HG02642 (cell line): ENCODE results near the gene WDFY3.

ENCODE experiments used
- ATAC-seq: cut with Tn5 transposase; IDR thresholded peaks from one replicate; pipeline ENCODE4 v1.9.1; 2021; ENCODE audit warnings: mild to moderate bottlenecking; ENCODE audit not compliant: unreplicated experiment, poor library complexity

The WDFY3 gene

DNA sequence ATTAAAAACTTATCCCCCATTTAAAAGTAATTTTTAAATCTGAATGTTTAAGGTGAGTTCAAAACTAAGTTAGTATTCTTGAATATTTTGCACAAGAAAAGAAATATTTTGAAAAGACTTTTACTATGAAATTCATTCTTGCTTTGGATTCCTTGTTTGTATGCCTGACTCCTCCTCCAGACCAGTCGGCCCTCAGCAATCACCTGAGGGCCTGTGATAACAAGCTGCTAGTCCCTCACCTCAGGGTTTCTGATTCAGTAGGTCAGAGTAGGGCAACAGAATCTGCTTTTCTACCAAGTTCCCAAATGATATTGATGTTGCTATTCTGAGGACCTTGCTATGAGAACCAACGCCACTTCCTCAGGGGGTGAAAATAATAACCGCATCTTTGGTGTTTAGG, 228.8 kb downstream of the WDFY3 start:
- no peak for ATAC-seq

- ATAC-seq: no peak
Measured at GRCh38 chr4:84734037-84734436, 232.5 kb downstream of the WDFY3 start.

GRCh38 chr4:84733343-84734033, 233.0 kb downstream of the WDFY3 start:
- no peak for ATAC-seq

DNA sequence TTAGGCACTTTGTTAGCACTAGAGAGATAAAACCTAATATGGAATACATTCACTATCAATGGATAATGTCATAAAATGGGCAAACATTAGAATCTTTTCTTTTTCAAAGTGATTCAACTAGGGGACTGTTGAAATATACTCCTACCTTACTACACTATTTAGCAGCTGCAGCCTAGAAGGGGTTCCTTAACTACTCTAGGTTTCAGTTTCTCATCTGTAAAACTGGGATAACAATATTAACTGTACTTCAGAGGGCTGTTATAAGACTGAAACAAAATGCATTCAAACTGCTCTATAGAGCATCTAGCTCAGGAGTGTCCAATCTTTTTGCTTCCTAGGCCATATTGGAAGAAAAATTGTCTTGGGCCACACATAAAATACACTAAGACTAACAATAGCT, 236.1 kb downstream of the WDFY3 start:
- ATAC-seq: no peak

- no peak for ATAC-seq
Measured at GRCh38 chr4:84727491-84727890, 239.0 kb downstream of the WDFY3 start.

DNA sequence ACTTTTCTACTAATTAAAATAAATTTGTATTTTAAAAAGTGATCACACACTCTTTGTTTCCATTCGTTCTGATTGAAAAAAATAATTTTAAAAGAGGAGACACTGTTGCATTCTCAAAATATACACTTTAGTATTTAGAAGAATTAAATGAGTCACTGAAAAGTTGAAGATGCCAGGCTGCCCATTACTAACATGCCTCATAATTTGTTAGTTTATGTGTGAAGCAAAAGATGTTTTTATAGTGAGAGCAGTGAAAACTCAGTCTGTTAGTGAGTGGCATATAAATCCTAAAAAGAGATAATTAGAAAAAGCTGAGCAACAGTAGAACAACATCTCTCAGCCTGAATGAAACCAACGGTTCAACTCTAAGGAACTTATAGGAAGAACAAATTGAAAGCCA, 240.1 kb downstream of the WDFY3 start:
- ATAC-seq: no peak

DNA sequence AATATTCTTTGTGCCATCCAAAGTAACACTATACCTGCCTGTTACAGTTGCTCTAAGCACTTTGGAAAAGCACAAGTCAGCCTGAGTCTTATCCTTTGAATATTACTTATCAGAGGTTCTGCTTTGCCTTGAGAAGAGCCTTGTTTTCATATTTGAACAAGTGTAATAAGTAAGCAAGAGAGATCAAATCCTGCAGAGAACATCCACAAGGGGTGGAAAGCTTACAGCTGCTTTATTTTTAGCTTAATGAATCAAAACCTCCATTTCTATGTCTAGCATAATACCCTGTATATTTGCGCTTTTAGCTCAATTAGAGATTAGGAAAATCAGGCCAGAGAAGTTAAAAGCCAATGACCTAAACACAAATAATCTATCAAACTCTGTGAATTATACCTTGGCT, 243.8 kb downstream of the WDFY3 start:
- ATAC-seq: no peak

DNA sequence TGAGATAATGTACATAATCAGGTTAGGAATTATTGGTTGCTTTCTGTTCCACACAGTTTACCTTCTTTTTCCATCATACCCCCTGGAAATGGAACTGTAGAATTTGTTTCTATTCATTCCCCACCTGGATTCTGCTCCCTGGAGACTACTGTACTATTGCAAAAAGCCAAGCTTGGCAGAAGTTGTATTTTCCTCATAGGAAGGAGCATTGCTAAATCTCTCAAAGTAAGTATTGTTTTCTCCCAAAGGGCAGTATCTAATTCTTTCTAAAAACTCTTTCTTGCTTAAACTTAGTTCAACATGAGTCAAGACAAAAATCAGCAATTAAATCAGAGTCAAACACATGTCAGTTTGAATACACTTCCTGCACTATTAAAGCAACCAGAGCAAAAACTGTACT, 247.4 kb downstream of the WDFY3 start:
- ATAC-seq: no peak

- ATAC-seq: no peak
Measured at GRCh38 chr4:84718699-84719098, 247.8 kb downstream of the WDFY3 start.

DNA sequence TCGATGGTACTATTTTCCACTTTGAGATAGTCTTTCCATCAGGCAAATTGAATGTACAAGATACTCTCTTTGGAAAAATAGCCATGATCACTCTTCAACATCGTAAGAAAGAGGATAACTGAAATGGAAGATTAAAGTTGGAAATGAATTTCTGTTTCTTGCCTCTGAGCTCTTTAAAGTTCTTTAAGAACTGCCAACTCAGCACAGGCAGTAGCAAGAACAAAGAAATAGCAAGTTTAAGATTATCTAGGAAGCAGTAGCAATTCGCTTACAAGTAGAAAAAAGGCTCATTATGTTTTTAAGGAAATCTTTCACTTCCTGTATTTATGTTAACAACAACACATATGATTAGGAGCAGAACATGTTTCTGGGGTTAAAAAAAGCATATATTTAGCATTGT, 255.9 kb downstream of the WDFY3 start:
- ATAC-seq: no peak

- no peak for ATAC-seq
Measured at GRCh38 chr4:84708406-84709135, 257.9 kb downstream of the WDFY3 start.

DNA sequence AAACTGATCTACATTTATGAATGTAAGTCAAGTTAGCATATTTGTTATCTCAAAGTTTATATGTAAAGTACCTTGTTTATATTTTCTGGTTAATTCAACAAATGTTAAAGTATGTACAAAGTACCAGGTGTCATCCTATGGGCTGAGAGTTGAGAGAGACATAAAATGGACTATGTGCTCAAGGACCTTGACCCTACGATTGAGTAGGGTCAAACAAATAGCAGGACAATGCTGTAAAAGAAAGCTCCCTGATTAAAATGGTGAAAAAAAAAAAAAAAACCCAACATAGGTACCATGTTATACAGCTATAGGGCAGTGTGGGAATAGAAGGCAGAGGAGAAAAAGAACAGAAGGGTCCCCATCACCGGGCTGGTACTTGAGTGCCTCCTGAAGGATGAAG, 260.2 kb downstream of the WDFY3 start:
- ATAC-seq: no peak

DNA sequence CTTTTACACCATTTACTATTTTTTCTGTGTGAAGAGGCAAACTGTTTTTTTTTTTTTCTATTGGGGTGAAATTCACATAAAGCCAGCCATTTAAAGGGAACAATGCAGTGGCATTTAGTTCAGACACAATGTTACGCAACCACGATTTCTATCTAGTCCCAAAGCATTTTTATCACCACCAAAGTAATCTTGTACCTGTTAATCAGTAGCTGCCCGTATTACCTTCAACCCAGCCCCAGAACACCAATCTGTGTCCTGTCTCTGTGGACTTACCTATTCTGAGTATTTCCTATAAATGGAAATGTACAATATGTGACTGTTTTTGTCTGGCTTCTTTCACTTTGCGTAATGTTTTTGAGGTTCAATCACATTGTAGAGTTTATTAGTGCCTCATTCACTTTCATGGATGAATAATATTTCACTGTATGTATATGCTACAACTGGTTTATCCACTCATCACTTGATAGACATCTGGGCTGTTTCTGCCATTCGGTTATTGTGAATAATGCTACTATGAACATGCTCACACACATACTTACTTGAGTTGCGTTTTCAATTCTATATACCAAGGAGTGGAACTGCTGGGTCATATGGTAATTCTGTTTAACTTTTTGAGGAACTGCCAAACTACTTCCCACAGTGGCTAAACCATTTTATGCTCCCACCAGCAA, 267.4 kb downstream of the WDFY3 start:
- ATAC-seq: no peak

GRCh38 chr4:84697615-84698201, 268.8 kb downstream of the WDFY3 start:
- no peak for ATAC-seq

DNA sequence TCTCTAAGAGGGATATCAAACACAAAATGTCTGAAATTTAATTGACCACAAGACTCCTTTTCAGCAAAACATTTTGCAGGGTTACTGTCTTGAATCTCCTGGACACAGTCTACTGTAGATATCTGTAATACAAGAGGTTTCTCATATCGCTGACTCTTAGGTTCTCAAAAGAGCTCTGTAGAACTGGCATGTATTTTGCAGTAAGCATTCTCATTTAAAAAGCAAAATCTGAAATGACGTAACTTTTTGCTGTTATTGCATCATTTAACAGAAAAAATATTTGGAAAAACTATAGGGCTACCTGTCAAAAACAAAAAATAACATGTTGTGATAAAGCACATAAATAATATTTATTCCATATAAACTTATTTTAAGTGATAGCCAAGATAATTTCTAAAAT, 269.3 kb downstream of the WDFY3 start:
- ATAC-seq: no peak

GRCh38 chr4:84691800-84692199, 274.7 kb downstream of the WDFY3 start:
- no peak for ATAC-seq

GRCh38 chr4:84691170-84691691, 275.3 kb downstream of the WDFY3 start:
- no peak for ATAC-seq

GRCh38 chr4:84690481-84690880, 276.0 kb downstream of the WDFY3 start:
- no peak for ATAC-seq

GRCh38 chr4:84689197-84689596, 277.3 kb downstream of the WDFY3 start:
- no peak for ATAC-seq

DNA sequence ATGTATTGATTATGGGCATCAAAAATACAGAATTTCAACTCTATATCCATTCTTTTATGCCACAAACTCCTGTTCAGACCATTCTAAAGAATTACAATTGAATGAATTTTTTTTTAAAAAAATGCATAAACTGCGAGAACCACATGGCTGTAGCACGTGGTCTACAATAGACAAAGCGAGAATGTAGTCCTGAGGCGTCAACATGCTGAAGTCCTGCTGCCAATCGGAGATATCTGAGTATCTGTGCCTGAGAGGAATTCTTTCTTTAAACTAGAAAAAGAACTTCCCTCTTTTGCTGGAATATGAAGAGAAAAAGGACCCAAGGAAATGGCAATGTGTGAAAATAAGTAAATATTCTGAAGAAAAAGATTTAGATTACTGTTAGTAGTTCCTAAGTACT, 277.9 kb downstream of the WDFY3 start:
- ATAC-seq: no peak

GRCh38 chr4:84685105-84685504, 281.4 kb downstream of the WDFY3 start:
- no peak for ATAC-seq
